Activated gamma-delta T cell (primary cell): ENCODE measurements around the gene CXXC1.
A peak's percentile ranks its signal among the peaks of the same experiment; 100 is the strongest.
"Not testable (repeated sequence)": the region's sequence is repeated elsewhere in the genome, so short reads cannot be mapped to it uniquely, and the experiment has no call there.

ENCODE experiments used
- DNase-seq: peaks from one replicate; lab custom pipeline; 2025; lab: John Stamatoyannopoulos, UW

Gene CXXC1

DNA sequence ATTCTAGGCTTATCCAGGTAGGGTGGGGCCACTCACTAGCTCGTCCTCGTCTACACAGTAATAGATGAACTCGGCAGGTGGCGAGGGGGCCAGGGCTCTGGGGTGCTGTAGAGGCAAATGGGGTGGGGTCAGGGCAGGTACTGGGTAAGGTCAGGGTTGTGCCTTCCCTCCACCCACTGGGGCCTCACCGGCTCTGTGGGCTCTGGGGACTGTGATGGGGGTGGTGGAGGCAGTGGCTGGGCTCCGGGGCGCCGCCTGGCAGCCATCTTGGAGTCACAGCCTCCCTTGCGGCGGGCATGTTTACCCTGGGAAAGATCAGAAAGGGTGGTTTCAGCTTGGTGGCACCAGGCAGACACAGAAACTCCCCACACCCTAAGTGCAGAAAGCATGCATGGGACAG, 12.6 kb downstream of the CXXC1 start:
- DNase-seq, result no peak

DNA sequence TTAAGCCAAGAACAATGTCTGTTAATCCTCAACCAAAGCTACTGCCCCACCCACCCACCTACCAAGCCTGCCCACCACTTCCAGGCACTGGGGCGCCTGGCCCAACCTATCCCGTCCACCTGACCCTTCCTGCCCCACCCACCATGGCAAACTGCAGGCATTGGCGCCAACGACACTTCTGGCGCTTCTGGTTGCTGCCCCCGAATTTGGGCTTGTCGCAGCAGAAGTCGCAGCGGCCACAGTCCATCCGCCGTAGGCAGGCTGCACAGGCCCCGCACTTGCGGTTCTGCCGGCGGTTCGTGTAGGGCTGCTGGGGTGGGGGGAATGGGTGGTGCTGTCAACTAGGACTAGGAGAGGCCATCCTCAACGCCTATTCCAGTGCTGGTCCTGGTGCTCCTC, 13.4 kb downstream of the CXXC1 start:
- no peak for DNase-seq

DNA sequence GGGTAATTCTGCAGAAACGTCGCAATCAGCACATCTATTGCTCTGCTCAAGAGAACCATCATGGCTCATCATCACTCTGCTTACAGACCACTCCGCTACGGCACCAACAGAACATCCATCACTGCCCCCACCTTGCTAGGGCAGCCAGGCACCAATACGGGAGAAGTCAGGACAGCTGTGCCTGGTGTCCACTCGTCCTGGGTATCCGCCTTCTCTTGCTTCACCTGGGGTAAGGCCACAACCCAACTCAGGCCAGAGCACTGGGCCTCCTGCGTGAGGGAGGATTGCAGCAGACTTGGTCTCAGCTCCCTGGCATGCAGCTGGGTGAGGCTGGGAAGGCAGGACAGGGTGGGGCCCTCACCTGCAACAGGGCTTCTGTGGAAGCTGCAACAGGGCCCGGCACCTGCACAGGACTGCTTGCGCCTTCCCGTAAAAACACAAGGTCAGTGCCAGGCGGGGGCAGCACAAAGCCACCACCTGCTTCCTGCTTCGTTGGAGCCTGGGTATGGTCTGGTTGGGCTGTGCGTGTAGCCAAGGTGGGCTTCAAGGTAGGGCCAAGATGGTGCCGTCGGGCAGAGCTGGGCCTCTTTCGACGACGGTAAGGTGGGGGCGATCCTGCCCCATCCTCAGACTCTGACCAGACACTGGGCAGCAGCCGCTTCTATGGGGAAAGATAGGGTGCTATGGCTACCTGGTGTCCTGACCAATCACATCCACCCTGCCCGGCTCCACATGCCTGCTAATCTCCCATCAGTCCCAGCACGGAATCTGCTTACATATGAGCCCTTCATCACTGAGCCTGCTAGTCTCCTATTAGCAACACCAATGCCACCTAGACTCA, 14.1 kb downstream of the CXXC1 start:
- no peak for DNase-seq

DNA sequence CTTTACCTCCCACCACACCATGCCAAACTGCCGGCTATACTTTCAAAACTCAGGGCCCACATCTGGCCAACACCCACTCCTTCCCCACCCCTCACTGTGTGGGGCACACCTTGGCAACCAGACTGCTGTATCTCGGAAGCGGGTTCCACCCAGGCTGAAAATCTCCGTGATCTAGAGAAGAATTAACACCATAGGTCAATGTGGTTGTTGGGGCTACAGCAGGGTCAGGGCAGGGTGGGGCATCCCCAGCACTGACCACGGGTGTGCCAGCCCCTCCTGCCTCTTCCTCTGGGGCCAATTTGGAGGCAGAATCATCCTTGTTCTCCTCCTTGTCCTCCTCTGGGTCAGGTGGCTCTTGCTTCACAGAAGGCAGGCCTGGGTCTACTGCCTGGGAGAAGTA, 14.9 kb downstream of the CXXC1 start:
- DNase-seq, result no peak

DNA sequence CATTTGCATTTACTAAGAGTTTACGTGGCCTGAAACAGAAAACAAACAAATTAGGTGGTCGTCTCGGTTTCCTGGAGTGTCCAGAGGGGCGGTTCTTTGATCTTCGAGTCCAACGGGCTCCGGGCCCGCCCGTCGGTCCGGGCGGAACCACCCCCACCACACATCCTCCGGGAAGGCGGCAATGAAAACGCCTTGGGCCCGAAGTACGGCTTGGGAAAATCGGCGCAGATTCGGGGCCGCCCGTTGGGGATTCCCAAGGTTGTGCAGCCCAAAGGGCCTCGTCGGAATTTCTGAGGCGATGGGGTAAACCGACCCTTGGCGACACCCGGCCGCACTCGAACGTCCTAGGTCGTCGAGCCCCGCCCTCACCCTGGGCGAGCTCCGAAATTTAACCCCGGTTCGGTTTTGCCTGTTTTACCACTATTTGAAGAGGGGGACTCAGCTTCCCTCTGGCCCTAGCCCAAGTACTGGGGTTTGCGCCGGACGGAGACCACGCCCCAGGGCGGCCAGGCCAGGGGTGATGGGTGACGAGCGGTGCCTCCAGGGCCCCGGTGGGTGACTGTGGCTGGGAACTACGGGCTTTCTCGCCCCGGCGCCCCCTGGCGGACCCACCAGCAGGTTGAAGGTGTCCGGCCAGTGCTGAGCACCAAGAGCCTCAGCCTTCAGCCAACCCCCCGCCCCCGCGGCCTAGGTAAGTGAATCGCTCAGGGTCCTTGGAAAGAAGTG, 19.3 kb downstream of the CXXC1 start:
- peak; percentile 57 for DNase-seq

DNA sequence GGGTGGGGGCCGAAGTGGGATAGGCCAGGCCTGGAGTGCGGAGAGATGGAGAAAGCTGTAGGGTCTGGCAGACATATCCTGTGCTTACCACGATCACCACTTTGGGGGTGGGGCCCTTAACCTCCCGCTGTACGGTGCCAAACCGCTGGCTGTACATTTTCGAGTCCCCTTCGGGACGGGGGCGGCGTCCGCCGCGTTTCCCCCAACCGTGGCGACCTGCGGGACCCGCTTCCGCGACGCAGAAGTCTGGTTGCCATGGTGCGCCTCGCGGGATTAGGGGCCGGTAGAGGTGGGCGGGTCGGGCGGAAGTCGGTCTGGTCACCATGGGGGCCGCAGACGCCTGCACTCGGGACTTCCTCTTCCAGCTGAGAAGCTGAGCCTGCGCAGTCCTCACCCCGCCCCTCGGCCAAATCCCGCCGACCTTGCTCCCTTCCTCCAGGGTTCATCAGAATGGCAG, 21.2 kb downstream of the CXXC1 start, which contains the start of gene CFAP53:
Gene CFAP53 (minus strand): TSS at position 248 of the 457 bp plus-strand sequence. CDS start 91 bp downstream, at position 157.
- peak; percentile 81 for DNase-seq

DNA sequence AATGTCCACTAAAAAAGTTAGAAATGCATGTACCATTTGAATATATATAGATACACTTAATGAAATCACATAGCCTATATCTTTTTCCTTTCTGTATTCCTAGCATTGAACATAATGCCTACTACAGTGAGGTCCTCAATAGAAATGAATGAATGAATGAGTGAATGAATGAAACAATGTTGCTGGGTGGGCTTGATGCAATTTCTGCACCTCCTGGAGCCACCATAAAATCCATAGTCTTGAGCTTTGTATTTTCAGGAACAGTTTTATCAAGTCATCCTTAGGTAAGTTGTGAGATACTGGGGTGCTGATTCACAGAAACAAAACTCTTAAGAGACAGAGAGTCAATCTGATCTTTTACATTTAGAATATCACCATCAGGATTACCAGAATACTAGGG, 24.5 kb downstream of the CXXC1 start:
- DNase-seq, result no peak

DNA sequence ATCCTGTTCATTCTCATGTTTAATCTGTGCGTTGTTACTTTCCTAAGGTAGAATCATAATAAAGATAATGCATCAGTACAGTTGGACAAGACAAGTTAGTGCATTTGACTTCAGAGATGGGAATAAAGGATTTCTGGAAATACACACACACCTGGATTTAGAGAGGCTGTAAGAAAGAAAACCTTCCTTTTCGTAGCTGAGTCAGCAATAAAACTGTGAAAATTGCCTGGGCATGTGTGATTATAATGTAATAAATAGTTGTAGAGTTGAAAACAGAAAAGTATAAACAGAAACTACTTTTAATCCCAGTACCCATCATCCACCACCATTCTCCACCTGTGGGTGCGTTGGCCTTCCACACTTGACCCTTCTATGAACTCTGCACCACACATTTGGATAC, 36.6 kb downstream of the CXXC1 start:
- DNase-seq, result no peak

DNA sequence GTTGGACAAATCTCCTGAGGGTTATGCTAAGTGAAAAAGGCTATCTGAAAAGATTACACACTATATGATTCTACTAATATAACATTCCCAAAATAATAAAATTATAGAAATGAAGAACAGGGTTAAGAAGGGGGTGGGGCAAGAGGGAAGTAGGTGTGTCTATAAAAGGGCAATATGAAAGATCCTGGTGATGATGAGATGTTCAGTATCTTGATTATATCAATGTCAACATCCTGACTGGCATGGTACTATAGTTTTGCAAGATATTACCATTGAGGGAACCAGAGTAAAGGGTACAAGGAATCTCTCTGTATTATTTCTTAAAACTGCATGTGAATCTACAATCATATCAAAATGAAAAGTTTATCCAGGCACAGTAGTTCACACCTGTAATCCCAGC, 37.9 kb downstream of the CXXC1 start:
- no peak for DNase-seq

DNA sequence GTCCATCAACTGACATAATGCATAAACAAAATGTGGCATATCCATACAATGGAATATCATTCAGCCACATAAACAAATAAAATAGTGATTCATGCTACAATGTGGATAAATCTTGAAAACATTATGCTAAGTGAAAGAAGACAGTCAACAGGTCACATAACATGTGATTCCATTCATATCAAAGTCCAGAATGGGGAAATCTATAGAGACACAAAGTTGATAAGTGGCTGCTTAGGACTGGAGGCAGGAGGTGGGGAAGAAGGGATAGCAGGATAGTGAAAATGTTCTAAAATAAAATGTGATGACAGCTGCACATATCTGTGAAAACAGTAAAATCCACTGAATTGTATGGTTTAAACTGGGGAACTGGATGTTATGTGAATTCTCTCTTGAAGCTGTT, 39.9 kb downstream of the CXXC1 start:
- DNase-seq, result no peak

DNA sequence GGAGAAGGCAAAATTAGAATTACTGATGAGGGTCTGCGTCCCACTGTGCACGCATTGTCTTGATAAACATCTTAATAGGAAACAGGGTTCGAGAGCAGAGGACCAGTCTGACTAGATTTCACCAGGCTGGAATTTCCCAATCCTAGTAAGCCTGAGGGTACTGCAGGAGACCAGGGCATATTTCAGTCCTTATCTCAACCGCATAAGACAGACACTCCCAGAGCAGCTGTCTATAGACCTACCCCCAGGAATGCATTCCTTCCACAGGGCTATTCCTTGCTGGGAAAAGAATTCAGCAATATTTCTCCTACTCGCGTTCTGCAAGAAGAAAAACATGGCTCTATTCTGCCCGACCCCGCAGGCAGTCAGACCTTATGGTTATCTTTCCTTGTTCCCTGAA, 45.7 kb downstream of the CXXC1 start:
- not testable (repeated sequence) for DNase-seq

DNA sequence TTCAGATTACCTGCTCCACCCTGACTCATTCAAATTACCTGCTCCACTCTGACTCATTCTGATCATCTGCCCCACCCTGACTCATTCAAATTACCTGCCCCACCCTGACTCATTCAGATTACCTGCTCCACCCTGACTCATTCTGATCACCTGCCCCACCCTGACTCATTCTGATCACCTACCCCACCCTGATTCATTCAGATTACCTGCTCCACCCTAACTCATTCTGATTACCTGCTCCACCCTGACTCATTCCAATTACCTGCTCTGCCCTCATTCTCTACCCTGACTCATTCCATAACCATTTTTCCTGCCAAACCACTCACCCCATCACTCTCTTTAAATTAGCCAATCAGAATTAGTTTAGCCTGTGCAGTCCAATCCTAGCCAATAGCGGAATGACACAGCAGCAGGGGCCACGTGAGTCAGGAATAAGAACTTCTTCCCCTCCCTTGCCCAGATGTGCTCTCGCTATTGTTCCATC, 47.4 kb downstream of the CXXC1 start:
- no peak for DNase-seq

DNA sequence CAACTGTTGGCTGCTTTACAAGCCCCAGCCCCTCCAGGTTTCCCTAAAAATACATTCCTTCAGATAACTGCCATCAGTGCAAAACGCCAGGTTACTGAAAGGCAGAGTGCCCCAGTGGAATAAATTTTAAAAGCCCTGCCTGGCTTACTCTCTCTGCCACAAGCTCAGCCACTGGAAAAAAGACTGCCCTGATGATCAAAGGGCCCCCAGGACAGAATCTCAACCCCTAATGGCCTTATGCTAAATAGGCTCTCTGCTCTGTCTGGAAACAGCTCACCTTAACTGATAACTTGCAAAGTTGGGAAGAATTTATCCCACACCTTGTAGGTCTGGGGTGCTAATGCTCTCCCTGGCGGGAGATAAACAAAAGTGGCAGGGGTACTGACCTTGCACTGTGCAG, 55.1 kb downstream of the CXXC1 start:
- no peak for DNase-seq
